NCI-H526 treated with DMSO at 0.1 percent for 48 hours (cell line): Measurements from ENCODE around the gene HLA-F.

Experiments used
- DNase-seq: peaks from one replicate; lab custom pipeline; 2025; lab: John Stamatoyannopoulos, UW

The HLA-F gene

GRCh38 chr6:29763491-29764289 lies 40.5 kb downstream of the HLA-F start:
- no peak for DNase-seq

GRCh38 chr6:29764422-29765196 lies 41.4 kb downstream of the HLA-F start:
- no peak for DNase-seq

- DNase-seq, result no peak
Observed at GRCh38 chr6:29769336-29769735, 46.1 kb downstream of the HLA-F start.

- no peak for DNase-seq
Observed at GRCh38 chr6:29770306-29770705, 47.1 kb downstream of the HLA-F start.

GRCh38 chr6:29776684-29777083 lies 53.5 kb downstream of the HLA-F start:
- no peak for DNase-seq
